NCI-H187 treated with DMSO at 0.1 percent for 48 hours (cell line): ENCODE data around the gene XPR1.

Source experiments
- DNase-seq: peaks from one replicate; lab custom pipeline; 2025; lab: John Stamatoyannopoulos, UW

XPR1 gene

GRCh38 chr1:180631766-180632325 is at the start of gene XPR1:
XPR1 (plus strand) TSS chr1:180632022; CDS start chr1:180632202, 180 bp downstream.
- DNase-seq = peak; percentile 98

- DNase-seq = no peak
Measured at GRCh38 chr1:180584869-180585268, 47.0 kb upstream of the XPR1 start.

GRCh38 chr1:180585994-180586359 is 45.8 kb upstream of the XPR1 start:
- no peak for DNase-seq

GRCh38 chr1:180586671-180587155 is 45.1 kb upstream of the XPR1 start:
- DNase-seq = peak; percentile 99

GRCh38 chr1:180588121-180588520 is 43.7 kb upstream of the XPR1 start:
- DNase-seq = no peak

GRCh38 chr1:180590889-180591288 is 40.9 kb upstream of the XPR1 start:
- no peak for DNase-seq

GRCh38 chr1:180593382-180593781 is 38.4 kb upstream of the XPR1 start:
- DNase-seq = no peak

GRCh38 chr1:180594723-180595122 is 37.1 kb upstream of the XPR1 start:
- DNase-seq = no peak

GRCh38 chr1:180595966-180596365 is 35.9 kb upstream of the XPR1 start:
- DNase-seq = no peak

- no peak for DNase-seq
Measured at GRCh38 chr1:180597520-180597919, 34.3 kb upstream of the XPR1 start.

GRCh38 chr1:180598333-180598974 is 33.4 kb upstream of the XPR1 start:
- no peak for DNase-seq

- no peak for DNase-seq
Measured at GRCh38 chr1:180600343-180600742, 31.5 kb upstream of the XPR1 start.

GRCh38 chr1:180601512-180601911 is 30.3 kb upstream of the XPR1 start:
- no peak for DNase-seq

- DNase-seq = no peak
Measured at GRCh38 chr1:180603223-180603849, 28.5 kb upstream of the XPR1 start.

GRCh38 chr1:180603850-180604226 is 28.0 kb upstream of the XPR1 start:
- no peak for DNase-seq

GRCh38 chr1:180606155-180606554 is 25.7 kb upstream of the XPR1 start:
- DNase-seq = no peak

- DNase-seq = no peak
Measured at GRCh38 chr1:180609643-180610555, 21.9 kb upstream of the XPR1 start.

- no peak for DNase-seq
Measured at GRCh38 chr1:180610556-180611015, 21.2 kb upstream of the XPR1 start.

- DNase-seq = no peak
Measured at GRCh38 chr1:180611016-180611930, 20.5 kb upstream of the XPR1 start.

GRCh38 chr1:180612632-180613031 is 19.2 kb upstream of the XPR1 start:
- no peak for DNase-seq

GRCh38 chr1:180614730-180615129 is 17.1 kb upstream of the XPR1 start:
- DNase-seq = no peak
